MCF 10A (cell line): Measurements from ENCODE around the gene RNF6. TPM values are rescaled to one million over a fixed set of nuclear protein-coding genes. Genes with fewer than 3 reads are reported as not detected.

Experiments
- Bru-seq: library from RNA; stranded (reverse); fragments of 400-500 nt; gene quantifications from one replicate; lab custom pipeline; 2021; lab: Mats Ljungman, UMichigan
- BruChase-seq, 2 experiments: library from RNA; stranded (reverse); fragments of 400-500 nt; gene quantifications; one replicate each; lab custom pipeline; 2021; lab: Mats Ljungman, UMichigan
- BruUV-seq: library from RNA; stranded (reverse); fragments of 400-500 nt; replicated peaks from 2 replicates; lab custom pipeline; 2021; lab: Mats Ljungman, UMichigan
- CTCF ChIA-PET: fragments of 300-600 bp; sonication (Branson Sonifier 250); formaldehyde crosslinking; extraction: SDS; loops from one replicate; lab custom pipeline; 2021; ENCODE audit warnings: antibody characterized with exemption, inconsistent platforms; lab: Yijun Ruan, JAX
- POLR2A ChIA-PET: fragments of 300-600, 350-650 bp; sonication (Branson Sonifier 250); formaldehyde crosslinking; extraction: SDS; loops from one replicate; lab custom pipeline; 2020; ENCODE audit warnings: antibody characterized with exemption, inconsistent platforms; lab: Yijun Ruan, JAX
- DNase-seq: peaks from one replicate; pipeline ENCODE4 v3.0.0-alpha.2; 2018; ENCODE audit not compliant: unreplicated experiment
- H3K27ac Mint-ChIP-seq: one replicate; pipeline ENCODE4 v1.8.0; 2022; ENCODE audit warnings: mild to moderate bottlenecking, low read depth, mixed read lengths; ENCODE audit not compliant: unreplicated experiment
- H3K27me3 Mint-ChIP-seq: one replicate; pipeline ENCODE4 v1.8.0; 2022; ENCODE audit warnings: mixed read lengths; ENCODE audit not compliant: insufficient read depth, unreplicated experiment
- H3K36me3 Mint-ChIP-seq: one replicate; pipeline ENCODE4 v1.8.0; 2022; ENCODE audit warnings: mild to moderate bottlenecking, moderate library complexity, mixed read lengths; ENCODE audit not compliant: insufficient read depth, unreplicated experiment
- H3K4me1 Mint-ChIP-seq: one replicate; pipeline ENCODE4 v1.8.0; 2022; ENCODE audit warnings: mixed read lengths; ENCODE audit not compliant: insufficient read depth, unreplicated experiment
- H3K4me3 Mint-ChIP-seq: one replicate; pipeline ENCODE4 v1.8.0; 2022; ENCODE audit warnings: mild to moderate bottlenecking, moderate library complexity, mixed read lengths; ENCODE audit not compliant: unreplicated experiment
- H3K9me3 Mint-ChIP-seq: one replicate; pipeline ENCODE4 v1.8.0; 2022; ENCODE audit warnings: mixed read lengths; ENCODE audit not compliant: unreplicated experiment
- CTCF ChIP-seq: fragments of 200-600 bp; IDR thresholded peaks from one replicate; pipeline ENCODE4 v1.8.0; 2022; ENCODE audit warnings: antibody characterized with exemption, mild to moderate bottlenecking; ENCODE audit not compliant: unreplicated experiment
- intact Hi-C: fragments of 100-400 bp; cut with micrococcal nuclease; formaldehyde crosslinking; loops from 2 replicates; pipeline ENCODE4 v1.14.1; 2022
- long read RNA-seq: library from polyadenylated mRNA; stranded (forward); transcript quantifications from one replicate; pipeline ENCODE4 v2.0.0, GENCODE V29; 2022
- total RNA-seq: library from RNA; stranded (reverse); gene quantifications from 2 replicates; pipeline ENCODE4 v1.2.3, GENCODE V29; 2022

The RNF6 gene
- total RNA-seq (81.9 and 86.7 TPM in 2 replicates), Bru-seq, nascent RNA (percentile 97 among the genes with signal in this experiment), BruChase-seq, experiment 1, labeled RNA remaining after a 6-hour chase (percentile 99 among the genes with signal in this experiment), BruChase-seq, experiment 2, labeled RNA remaining after a 2-hour chase (percentile 99 among the genes with signal in this experiment)
- long read RNA-seq, transcript RNF6-203 (5 exons, 3,706 nt) = major isoform, 130 of 308 reads
- long read RNA-seq, transcript RNF6-201 (5 exons, 3,282 nt) = minor isoform, 96 of 308 reads
- long read RNA-seq, transcript RNF6-202 (5 exons, 3,398 nt) = minor isoform, 6 of 308 reads
- long read RNA-seq, partial matches to known transcripts = 9 of 308 reads
- long read RNA-seq, other reads (novel, unspliced or antisense) = 67 of 308 reads

- BruUV-seq = no TSS peak
- peak within 1 kb of the TSS; percentile 99 for H3K27ac Mint-ChIP-seq
- H3K27me3 Mint-ChIP-seq = no peaks in the 10 kb centered on the region
- peaks cover 20% of the 10 kb centered on the region for H3K4me1 Mint-ChIP-seq
- TF ChIP-seq CTCF = no peak
- ChIA-PET CTCF (interaction anchor here (0.6 to 1.7 kb wide), 6 partner anchors 11 to 476 kb away, joined by 3 to 5 read pairs (median 4); no protein-coding TSS in a partner anchor), POLR2A (interaction anchor here (0.5 to 3.7 kb wide), 25 partner anchors 8 to 1706 kb away, joined by 3 to 48 read pairs (median 4); partner anchors contain the start of genes CDK8 and WASF3)
- peaks cover 40% of the 10 kb centered on the region for H3K36me3 Mint-ChIP-seq
- peak; percentile 98 for DNase-seq
- intact Hi-C loops = loop anchor here (1.0 kb wide), 1 partner anchor 32 kb away; the partner anchor contains the start of gene CDK8
- H3K9me3 Mint-ChIP-seq = no peaks in the 10 kb centered on the region
- H3K4me3 Mint-ChIP-seq = peak within 1 kb of the TSS; percentile 99
Observed at GRCh38 chr13:26221721-26222519, at the start of gene RNF6. RNF6 (minus strand) TSS chr13:26222314; CDS start chr13:26219649, 2,665 bp downstream.

GRCh38 chr13:26270707-26271106 is 48.6 kb upstream of the RNF6 start:
- DNase-seq = no peak
- CTCF ChIA-PET = no interaction called here
- no peaks in the 10 kb centered on the region for H3K36me3 Mint-ChIP-seq
- no peaks in the 10 kb centered on the region for H3K9me3 Mint-ChIP-seq
- no peak for TF ChIP-seq CTCF
- no peak overlapping the region for H3K4me3 Mint-ChIP-seq
- no peaks in the 10 kb centered on the region for H3K27me3 Mint-ChIP-seq
- peaks cover 16% of the 10 kb centered on the region for H3K4me1 Mint-ChIP-seq
- POLR2A ChIA-PET = no interaction called here
- intact Hi-C loops = no loop called here
- no peak overlapping the region for H3K27ac Mint-ChIP-seq
- BruUV-seq = no TSS peak

DNA sequence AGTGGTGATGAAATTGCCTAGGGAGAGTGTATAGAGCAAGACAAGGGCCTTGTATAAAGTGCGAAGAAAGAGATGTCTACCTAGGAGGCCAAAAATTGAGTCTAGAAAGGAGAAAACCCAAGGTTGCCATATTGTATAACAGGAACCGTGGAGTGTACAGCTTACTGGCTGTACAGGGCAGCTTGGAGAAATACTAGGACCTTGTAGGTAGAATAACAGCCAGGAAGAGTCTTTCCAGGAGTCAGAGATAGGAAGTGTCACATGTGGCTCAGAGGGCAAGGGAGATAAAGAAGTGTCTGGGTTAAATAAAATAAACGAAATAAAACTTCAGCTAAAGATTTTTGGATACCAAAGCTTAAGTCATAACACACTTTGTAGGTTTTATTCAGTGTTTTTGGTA is 44.2 kb upstream of the RNF6 start:
- no peaks in the 10 kb centered on the region for H3K27me3 Mint-ChIP-seq
- BruUV-seq = no TSS peak
- CTCF ChIA-PET = interaction anchor here (0.5 kb wide), 1 partner anchor 209 kb away, joined by 3 read pairs; no protein-coding TSS in a partner anchor

More for the DNA sequence above, 44.2 kb upstream of the RNF6 start:
- no peaks in the 10 kb centered on the region for H3K36me3 Mint-ChIP-seq
- no peak overlapping the region for H3K4me3 Mint-ChIP-seq
- H3K9me3 Mint-ChIP-seq = no peaks in the 10 kb centered on the region
- H3K4me1 Mint-ChIP-seq = peaks cover 26% of the 10 kb centered on the region
- no peak overlapping the region for H3K27ac Mint-ChIP-seq
- no peak for DNase-seq
- POLR2A ChIA-PET = interaction anchor here (2.0 kb wide), 1 partner anchor 10 kb away, joined by 12 read pairs; no protein-coding TSS in a partner anchor
- intact Hi-C loops = no loop called here
- no peak for TF ChIP-seq CTCF
